22Rv1 (cell line): Measurements from ENCODE around the gene PKD2.

Experiments
- H3K27ac ChIP-seq: fragments of 450-650 bp; 2 replicates; pipeline ENCODE4 v1.5.1; 2017
- CTCF ChIP-seq: fragments of 450-650 bp; IDR thresholded peaks from 2 replicates; pipeline ENCODE4 v1.5.1; 2017; ENCODE audit warnings: mild to moderate bottlenecking
- ZFX ChIP-seq: fragments of 450-650 bp; IDR thresholded peaks from 2 replicates; pipeline ENCODE4 v1.6.1; 2017; ENCODE audit warnings: antibody characterized with exemption, borderline replicate concordance

PKD2 gene

GRCh38 chr4:88063634-88064296, 56.3 kb downstream of the PKD2 start:
- no peak overlapping the region for H3K27ac ChIP-seq
- TF ChIP-seq ZFX (no peak), CTCF (no peak)

DNA sequence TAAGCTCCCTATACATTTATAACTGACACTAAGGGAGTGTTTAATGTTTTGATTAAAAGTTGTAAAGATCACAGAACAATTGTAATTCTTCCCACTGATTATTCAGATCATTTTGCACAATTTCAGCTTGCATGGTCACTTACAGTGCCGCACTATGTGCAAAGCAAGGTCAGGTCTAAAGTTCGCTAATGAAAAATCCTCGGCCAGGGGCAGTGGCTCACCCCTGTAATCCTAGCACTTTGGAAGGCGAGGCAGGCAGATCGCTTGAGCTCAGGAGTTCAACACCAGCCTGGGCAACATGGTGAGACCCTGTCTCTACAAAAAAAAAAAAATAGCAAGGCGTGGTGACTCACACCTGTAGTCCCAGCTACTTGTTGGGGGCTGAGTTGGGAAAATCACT, 57.0 kb downstream of the PKD2 start:
- TF ChIP-seq ZFX: no peak
- TF ChIP-seq CTCF: no peak
- H3K27ac ChIP-seq: no peak overlapping the region

GRCh38 chr4:88070031-88070430, 62.6 kb downstream of the PKD2 start:
- no peak overlapping the region for H3K27ac ChIP-seq

DNA sequence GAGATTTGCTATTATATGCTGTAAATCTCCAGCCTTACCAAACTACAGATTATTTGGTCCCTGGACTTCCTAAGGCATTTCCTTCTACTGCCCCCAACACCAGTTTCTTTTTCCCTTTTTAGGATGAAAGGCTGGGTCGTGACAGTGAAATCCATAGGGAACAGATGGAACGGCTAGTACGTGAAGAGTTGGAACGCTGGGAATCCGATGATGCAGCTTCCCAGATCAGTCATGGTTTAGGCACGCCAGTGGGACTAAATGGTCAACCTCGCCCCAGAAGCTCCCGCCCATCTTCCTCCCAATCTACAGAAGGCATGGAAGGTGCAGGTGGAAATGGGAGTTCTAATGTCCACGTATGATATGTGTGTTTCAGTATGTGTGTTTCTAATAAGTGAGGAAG, 67.9 kb downstream of the PKD2 start:
- no peak overlapping the region for H3K27ac ChIP-seq
- TF ChIP-seq ZFX (no peak), CTCF (no peak)

More at GRCh38 chr4:88070031-88070430, 62.6 kb downstream of the PKD2 start:
- TF ChIP-seq ZFX (no peak), CTCF (no peak)

DNA sequence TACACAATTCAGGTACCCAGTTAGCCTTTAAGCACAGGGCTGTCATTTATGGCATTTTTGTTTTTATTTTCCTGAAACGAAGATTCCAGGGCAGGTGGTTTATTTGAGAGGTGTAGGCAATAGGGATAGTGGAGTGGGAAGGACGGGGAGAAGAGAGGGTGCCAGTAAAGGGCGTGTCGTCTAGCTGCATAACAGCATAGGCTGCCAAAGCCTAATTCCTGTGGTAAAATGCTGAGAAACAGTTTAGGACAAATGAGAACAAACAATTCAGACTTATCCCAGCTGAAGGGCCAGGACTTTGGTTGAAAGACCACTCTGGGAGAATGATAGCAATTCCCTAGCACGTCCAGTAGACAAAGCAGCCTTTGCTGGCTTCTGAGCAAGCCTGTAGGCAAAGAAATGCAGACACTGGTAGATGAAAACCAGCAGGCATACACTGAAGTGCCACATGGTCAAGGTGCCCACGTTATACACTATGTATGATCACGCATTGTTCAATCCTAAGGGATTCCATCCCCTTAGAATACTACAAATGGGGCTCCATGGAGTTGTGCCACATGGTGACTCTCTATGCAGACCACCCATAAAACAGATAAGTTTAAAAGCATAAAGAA, 70.6 kb downstream of the PKD2 start:
- no peak for TF ChIP-seq ZFX
- no peak for TF ChIP-seq CTCF
- no peak overlapping the region for H3K27ac ChIP-seq

- no peak overlapping the region for H3K27ac ChIP-seq
- TF ChIP-seq CTCF: no peak
- TF ChIP-seq ZFX: no peak
These were observed 71.1 kb downstream of the PKD2 start for GRCh38 chr4:88078579-88078978.

DNA sequence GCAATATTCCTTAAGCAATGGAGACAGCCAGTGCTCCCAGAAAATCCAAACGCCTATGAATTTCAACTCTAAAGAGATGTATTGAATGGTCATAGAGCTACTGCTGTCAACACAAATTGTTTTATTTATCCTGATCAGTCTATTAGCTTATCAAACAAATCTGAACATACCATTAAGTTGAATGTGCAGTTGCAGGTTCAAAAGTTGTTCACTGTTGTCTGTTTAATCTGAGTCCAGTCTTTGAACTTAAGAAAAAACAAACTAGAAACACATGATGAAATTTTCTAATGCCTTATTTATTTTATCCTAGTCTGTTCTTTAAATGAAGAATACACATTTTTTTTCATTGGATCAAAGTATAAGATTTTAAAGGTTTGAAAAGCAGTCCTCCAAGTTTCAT, 73.2 kb downstream of the PKD2 start:
- no peak overlapping the region for H3K27ac ChIP-seq
- TF ChIP-seq CTCF: no peak
- no peak for TF ChIP-seq ZFX
